Psoas muscle (tissue), 8 donors: ENCODE results near the gene PIMREG. TPM values are rescaled to one million over a fixed set of nuclear protein-coding genes. Genes with fewer than 3 reads are reported as not detected.
A peak's percentile ranks its signal among the peaks of the same experiment; 100 is the strongest.

Experiments used
- ATAC-seq, 4 donors: fragments of 200-7000 bp; cut with Tn5 transposase; one replicate each; pipeline ENCODE4 v1.9.1; 2020; ENCODE audit warnings: moderate library complexity in 3 of 4, mild to moderate bottlenecking in 2 of 4
- DNase-seq, 2 donors: peaks; one replicate each; pipeline ENCODE4 v3.0.0-alpha.2; 2020
- H3K27ac ChIP-seq: fragments of 200-600 bp; one replicate; pipeline ENCODE4 v1.8.0; 2022
- H3K27me3 ChIP-seq, 3 donors: fragments of 200-600 bp in 1 of 3; one replicate each; pipeline versions ENCODE4 v1.6.1 to v1.8.0; 2013 to 2022; ENCODE audit warnings: low read length in 2 of 3, mild to moderate bottlenecking in 2 of 3, moderate library complexity in 1 of 3; ENCODE audit not compliant: insufficient read depth in 3 of 3
- H3K36me3 ChIP-seq, 2 donors: fragments of 200-600 bp in 1 of 2; one replicate each; pipeline versions ENCODE4 v1.6.1 to v1.8.0; 2013 to 2022; ENCODE audit warnings: low read depth in 1 of 2, mild to moderate bottlenecking in 1 of 2, moderate library complexity in 1 of 2; ENCODE audit not compliant: insufficient read depth in 1 of 2
- H3K4me1 ChIP-seq: fragments of 200-600 bp; one replicate; pipeline ENCODE4 v1.8.0; 2022
- H3K4me3 ChIP-seq: fragments of 200-600 bp; one replicate; pipeline ENCODE4 v1.8.0; 2022; ENCODE audit warnings: mild to moderate bottlenecking
- H3K9me3 ChIP-seq: fragments of 200-600 bp; one replicate; pipeline ENCODE4 v1.8.0; 2022
- CTCF ChIP-seq: fragments of 200-600 bp; IDR thresholded peaks from one replicate; pipeline ENCODE4 v1.8.0; 2022; ENCODE audit warnings: antibody characterized with exemption
- WGBS, 3 donors: extraction: QIAGEN DNeasy Blood & Tissue Kit; methylation state at CpG; one replicate each; pipeline versions ENCODE4 v1.1.6 to v1.1.7; 2013; 5-methylcytosine and 5-hydroxymethylcytosine counted together
- intact Hi-C, 2 donors: fragments of 100-400 bp; cut with DNase I; formaldehyde crosslinking; loops; one replicate each; pipeline versions ENCODE4 v1.11.0 to v1.14.2; 2022
- polyA plus RNA-seq, 3 donors: library from polyadenylated mRNA; stranded (reverse); fragments of 200-250 nt; gene quantifications; one replicate each; pipeline ENCODE4 v1.2.3, GENCODE V29; 2013
- total RNA-seq, 4 donors: library from RNA; stranded (reverse); fragmentation: NEBNext Ultra II Directional in 2 of 4; extraction: Animal tissue kit (Norgen Biotek cat#: 25700) in 2 of 4; gene quantifications; one replicate each; pipeline versions ENCODE4 v1.2.1 to v1.2.4, GENCODE V29; 2021 to 2023
- donor health status: healthy with polysubstance abuse.
- donor health status: DM: no; HTN: no; CAD: no; lungs with moderate emphysema.
- donor health status: Bipolar disorder and iron deficiency.
- donor health status: healthy.
- donor health status: DM: yes; HTN: yes; CAD: no.
- donor health status: DM: no; HTN: no; CAD: no.
- donor health status: DM: no; HTN: no; CAD: no.
- donor health status: DM: yes; HTN: yes; CAD: no.

PIMREG gene
- total and polyA plus RNA-seq, 7 donors = 0.18 to 0.38 (median 0.21) TPM; not detected in 4

GRCh38 chr17:6485646-6486412, 41.6 kb downstream of the PIMREG start:
- TF ChIP-seq CTCF = no peak
- no peaks in the 10 kb centered on the region for H3K9me3 ChIP-seq
- ATAC-seq = no peak
- intact Hi-C loops = no loop called here
- H3K4me3 ChIP-seq = no peak overlapping the region
- H3K36me3 ChIP-seq = no peaks in the 10 kb centered on the region
- no peaks in the 10 kb centered on the region for H3K4me1 ChIP-seq
- H3K27me3 ChIP-seq = peaks cover 0 to 6% (median 0%) of the 10 kb centered on the region in 3 donors
- WGBS, 3 donors = 75 to 88% (median 78%) methylated on average over 5 of the region's 5 CpGs
- no peak overlapping the region for H3K27ac ChIP-seq
- no peak for DNase-seq

DNA sequence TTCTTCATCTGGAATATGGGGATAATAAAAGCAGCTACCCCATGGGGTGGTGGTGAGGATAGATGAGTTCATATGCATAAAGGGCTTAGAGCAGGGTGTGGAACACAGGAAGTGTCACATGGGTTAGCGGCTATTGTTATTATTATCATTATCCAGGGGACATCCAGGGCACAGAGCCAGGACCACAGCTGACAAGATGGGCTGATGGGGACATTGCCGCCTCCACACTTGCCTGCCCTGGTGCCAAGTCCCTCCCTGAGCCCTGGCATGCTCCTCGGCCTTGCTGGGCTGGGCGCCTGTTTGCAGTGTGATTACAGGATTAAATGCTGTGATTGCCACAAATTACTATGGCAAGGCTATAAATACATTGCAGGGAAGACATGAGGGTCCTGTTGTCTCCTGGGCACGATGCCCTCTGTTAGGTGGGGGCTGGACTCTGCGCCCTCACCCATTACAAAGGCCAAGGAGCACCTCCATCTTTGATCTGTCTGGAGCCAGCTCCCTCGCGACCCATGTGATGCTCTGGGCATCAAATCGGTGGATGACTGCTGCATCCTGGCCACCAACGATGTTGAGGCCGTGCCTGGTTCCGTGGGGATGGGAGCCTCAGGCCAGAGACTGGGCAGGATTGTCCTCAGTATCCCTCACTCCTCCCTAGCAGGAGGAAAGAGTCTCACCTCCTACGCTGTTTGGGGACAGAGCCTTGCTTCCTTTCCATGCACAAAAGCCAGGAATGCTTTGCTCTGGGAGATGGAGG, 43.2 kb downstream of the PIMREG start:
- TF ChIP-seq CTCF = no peak
- ATAC-seq (no peak), DNase-seq (peak in 1 of 2 donors; percentile 34)
- intact Hi-C loops = no loop called here
- H3K4me1 ChIP-seq = no peaks in the 10 kb centered on the region
- WGBS, 3 donors = 16 to 24% (median 18%) methylated on average over 13 of the region's 13 CpGs
- no peak overlapping the region for H3K4me3 ChIP-seq
- H3K9me3 ChIP-seq = no peaks in the 10 kb centered on the region
- H3K36me3 ChIP-seq = no peaks in the 10 kb centered on the region
- no peak overlapping the region for H3K27ac ChIP-seq
- peaks cover 0 to 5% (median 0%) of the 10 kb centered on the region in 3 donors for H3K27me3 ChIP-seq

DNA sequence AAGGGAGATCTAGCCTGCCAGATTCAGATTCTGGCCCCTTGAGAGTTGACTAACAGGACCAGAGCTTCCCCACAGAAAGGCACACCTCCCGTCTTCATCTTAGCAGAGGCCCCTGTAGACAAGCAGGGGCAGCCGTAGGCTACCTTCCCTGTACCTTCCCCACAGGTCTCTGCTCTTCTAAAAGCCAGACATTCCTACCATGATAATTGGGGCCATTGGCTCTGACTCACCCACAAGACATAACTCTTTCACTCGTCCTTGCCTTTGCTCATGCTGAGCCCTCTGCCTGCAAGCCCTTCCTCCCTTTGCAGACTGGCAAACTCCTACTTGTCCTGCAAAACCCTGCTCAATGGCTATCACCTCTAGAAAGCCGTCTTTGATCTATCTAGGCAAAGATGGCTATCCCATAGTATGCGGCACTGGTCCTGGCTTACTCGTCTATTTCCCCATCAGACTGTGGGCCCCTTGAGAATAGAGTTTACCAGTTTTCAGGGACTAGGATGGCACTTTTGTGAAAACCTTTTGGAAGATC, 43.8 kb downstream of the PIMREG start:
- ATAC-seq = no peak
- intact Hi-C loops = no loop called here
- no peak for TF ChIP-seq CTCF
- peaks cover 0 to 5% (median 0%) of the 10 kb centered on the region in 3 donors for H3K27me3 ChIP-seq
- WGBS, 3 donors = 63 to 75% (median 68%) methylated on average over 6 of the region's 6 CpGs
- H3K4me3 ChIP-seq = no peak overlapping the region
- no peaks in the 10 kb centered on the region for H3K4me1 ChIP-seq
- H3K9me3 ChIP-seq = no peaks in the 10 kb centered on the region
- no peak overlapping the region for H3K27ac ChIP-seq
- H3K36me3 ChIP-seq = no peaks in the 10 kb centered on the region
- no peak for DNase-seq

- Histone ChIP-seq H3K36me3 (no peaks in the 10 kb centered on the region), H3K9me3 (no peaks in the 10 kb centered on the region), H3K4me3 (no peak overlapping the region), H3K27me3 (peaks cover 0 to 5% (median 0%) of the 10 kb centered on the region in 3 donors), H3K27ac (no peak overlapping the region), H3K4me1 (no peaks in the 10 kb centered on the region)
- peak in 1 of 2 donors; percentile 23 for DNase-seq
- no peak for TF ChIP-seq CTCF
- intact Hi-C loops = no loop called here
- no peak for ATAC-seq
- 68 to 83% (median 77%) methylated on average over 6 of the region's 6 CpGs for WGBS, 3 donors
Measured at GRCh38 chr17:6489016-6489550, 44.8 kb downstream of the PIMREG start.
